ENCODE results near the gene CPSF4L. TPM values are rescaled to one million over a fixed set of nuclear protein-coding genes. Genes with fewer than 3 reads are reported as not detected.

The CPSF4L gene
- total and polyA plus RNA-seq, 2 of the 13 experiments (the other 11 are each of a cell fraction or from before 2014, with no cell fraction given) = 0.73 to 1.6 TPM

GRCh38 chr17:73203135-73203787 lies 58.4 kb downstream of the CPSF4L start (continued):
- TF ChIP-seq ZBTB2 (CRISPR knock-in tag; IDR thresholded peaks at IDR 0.05; ENCODE audit: low read depth) (no peak), ZFY (CRISPR knock-in tag; IDR thresholded peaks at IDR 0.05) (peak; percentile 75), HNF4A (CRISPR knock-in tag; IDR thresholded peaks at IDR 0.05) (peak; percentile 93), POGK (CRISPR knock-in tag; conservative IDR thresholded peaks at IDR 0.05) (0 out of 2 replicates have a peak, but pooled peaks have one; percentile 41), THAP9 (CRISPR knock-in tag; IDR thresholded peaks at IDR 0.05; ENCODE audit: borderline replicate concordance) (no peak), ZNF10 (CRISPR knock-in tag; IDR thresholded peaks at IDR 0.05; ENCODE audit: borderline replicate concordance, low read depth) (no peak), ELF1 (CRISPR knock-in tag; IDR thresholded peaks at IDR 0.05) (peak; percentile 50), ZIK1 (CRISPR knock-in tag; IDR thresholded peaks at IDR 0.05; ENCODE audit: borderline replicate concordance, low read depth) (no peak), MBD4 (IDR thresholded peaks at IDR 0.05; ENCODE audit: borderline replicate concordance, low read length) (no peak; the same call in 1 of the 2 replicates), ZGPAT (CRISPR knock-in tag; IDR thresholded peaks at IDR 0.05) (peak; percentile 64; the same call in 1 of the 2 replicates), SSRP1 (CRISPR knock-in tag; IDR thresholded peaks at IDR 0.05) (peak; percentile 64), MXD4 (CRISPR knock-in tag; IDR thresholded peaks at IDR 0.05) (no peak; the same call in 1 of the 2 replicates), BCL6 (CRISPR knock-in tag; IDR thresholded peaks at IDR 0.05) (no peak), ARHGAP35 (CRISPR knock-in tag; IDR thresholded peaks at IDR 0.05; ENCODE audit: borderline replicate concordance) (no peak), HMG20B (CRISPR knock-in tag; conservative IDR thresholded peaks at IDR 0.05) (no peak), MEIS2 (CRISPR knock-in tag; IDR thresholded peaks at IDR 0.05) (no peak), HIC2 (CRISPR knock-in tag; IDR thresholded peaks at IDR 0.05; ENCODE audit: low read depth) (peak; percentile 79), ZNF256 (CRISPR knock-in tag; conservative IDR thresholded peaks at IDR 0.05) (no peak), ELF3 (CRISPR knock-in tag; IDR thresholded peaks at IDR 0.05) (peak; percentile 85), MXI1 (IDR thresholded peaks at IDR 0.05; ENCODE audit: borderline replicate concordance, low read depth, low read length) (peak; percentile 50; the same call in 1 of the 3 replicates), ZNF879 (CRISPR knock-in tag; IDR thresholded peaks at IDR 0.05) (no peak)

Measured in HepG2 (cell line).